GM12878 (cell line): ENCODE results near the gene CHMP1A.

Experiments
- CREB1 ChIP-seq: IDR thresholded peaks from 2 replicates; pipeline ENCODE4 v1.6.1; 2012; ENCODE audit warnings: low read depth, mild to moderate bottlenecking, inconsistent platforms
- MXI1 ChIP-seq: fragments of 150-350 bp; IDR thresholded peaks from 2 replicates; pipeline ENCODE4 v1.6.1; 2011; ENCODE audit warnings: low read depth, mild to moderate bottlenecking, inconsistent platforms, low read length, improper control_type of control experiment

DNA sequence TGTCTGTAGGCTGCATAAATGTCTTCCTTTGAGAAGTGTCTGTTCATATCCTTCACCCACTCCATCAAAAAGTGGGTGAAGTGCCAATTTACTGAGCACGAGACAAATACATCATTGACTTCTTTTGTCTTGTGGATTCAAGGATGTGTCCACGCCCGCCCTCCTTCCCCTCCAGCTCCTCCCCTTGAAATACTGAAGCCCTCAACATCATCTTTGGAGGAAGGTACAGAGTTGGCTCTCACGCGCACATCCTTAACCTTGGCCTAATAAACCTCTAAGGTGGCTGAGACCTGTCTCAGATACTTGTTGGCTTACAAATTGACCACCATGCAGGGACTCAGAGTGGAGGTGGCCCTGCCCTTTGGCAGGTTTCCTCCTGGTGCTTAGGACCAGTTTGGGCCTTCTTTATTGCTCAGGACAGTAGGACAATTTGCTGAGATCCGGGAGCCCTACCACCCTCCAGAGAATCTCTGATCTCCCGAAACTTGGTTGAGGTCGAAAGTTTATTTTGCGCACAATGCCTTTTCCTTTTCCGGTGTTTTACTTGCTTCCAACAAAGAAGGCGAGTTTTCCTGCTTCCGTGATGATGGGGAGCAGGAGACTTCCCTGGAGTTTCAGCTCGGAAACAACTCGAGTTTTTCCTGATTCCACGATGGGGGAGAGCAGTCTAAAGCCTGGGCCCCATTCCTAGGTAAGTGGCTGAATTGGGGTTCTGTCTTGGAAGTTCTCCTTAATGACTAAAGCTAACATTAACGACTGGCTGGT is 14.9 kb upstream of the CHMP1A start:
- TF ChIP-seq MXI1 (no peak), CREB1 (no peak)
